Heart right ventricle (tissue), 16 donors: ENCODE data around the gene KIAA0319L. TPM values are rescaled to one million over a fixed set of nuclear protein-coding genes. Genes with fewer than 3 reads are reported as not detected.

Experiments used
- ATAC-seq, 8 donors: fragments of 200-7000 bp; cut with Tn5 transposase; one replicate each; pipeline ENCODE4 v1.9.1; 2020; ENCODE audit warnings: mild to moderate bottlenecking in 8 of 8, moderate library complexity in 8 of 8, moderate number of reproducible peaks in 1 of 8
- DNase-seq, 2 donors: peaks; one replicate each; pipeline ENCODE4 v3.0.0-alpha.2; 2020
- H3K27ac ChIP-seq, 10 donors: fragments of 200-600 bp; sonication (generic) in 2 of 10; one replicate each; pipeline versions ENCODE4 v1.5.0 to v1.8.0; 2020 to 2022; ENCODE audit warnings: mild to moderate bottlenecking in 3 of 10
- H3K27me3 ChIP-seq, 7 donors: fragments of 200-600 bp; one replicate each; pipeline ENCODE4 v1.8.0; 2021 to 2022; ENCODE audit warnings: mild to moderate bottlenecking in 2 of 7
- H3K36me3 ChIP-seq, 9 donors: fragments of 200-600 bp; sonication (generic) in 1 of 9; one replicate each; pipeline versions ENCODE4 v1.5.0 to v1.8.0; 2020 to 2022; ENCODE audit warnings: mild to moderate bottlenecking in 2 of 9
- H3K4me1 ChIP-seq, 9 donors: fragments of 200-600 bp; sonication (generic) in 1 of 9; one replicate each; pipeline versions ENCODE4 v1.5.0 to v1.8.0; 2020 to 2022; ENCODE audit warnings: mild to moderate bottlenecking in 4 of 9
- H3K4me3 ChIP-seq, 10 donors: fragments of 200-600 bp; sonication (generic) in 2 of 10; one replicate each; pipeline versions ENCODE4 v1.5.0 to v1.8.0; 2020 to 2022; ENCODE audit warnings: mild to moderate bottlenecking in 7 of 10, moderate library complexity in 2 of 10
- H3K9me3 ChIP-seq, 11 donors: fragments of 200-600 bp in 10 of 11; sonication (generic) in 2 of 11; one replicate each; pipeline versions ENCODE4 v1.5.0 to v1.8.0; 2013 to 2022; ENCODE audit warnings: mild to moderate bottlenecking in 2 of 11, control low read depth in 1 of 11, moderate library complexity in 1 of 11
- CTCF ChIP-seq, 9 donors: fragments of 200-600 bp; sonication (generic) in 2 of 9; IDR thresholded peaks; one replicate each; pipeline versions ENCODE4 v1.5.0 to v1.8.0; 2021 to 2022; ENCODE audit warnings: antibody characterized with exemption in 9 of 9, mild to moderate bottlenecking in 5 of 9, moderate library complexity in 1 of 9
- WGBS, 2 donors: extraction: QIAGEN DNeasy Blood & Tissue Kit; methylation state at CpG; one replicate each; pipeline ENCODE4 v1.1.7; 2013; ENCODE audit warnings: inconsistent platforms in 1 of 2; 5-methylcytosine and 5-hydroxymethylcytosine counted together
- intact Hi-C, 10 donors: fragments of 100-400 bp; cut with DNase I; formaldehyde crosslinking; loops; one replicate each; pipeline versions ENCODE4 v1.11.1 to v1.14.2; 2022
- polyA plus RNA-seq, 2 donors: library from polyadenylated mRNA; stranded (reverse); fragments of 200-250 nt; gene quantifications; one replicate each; pipeline ENCODE4 v1.2.3, GENCODE V29; 2013
- total RNA-seq, 10 donors: library from RNA; stranded (reverse); fragmentation: NEBNext Ultra II Directional in 3 of 10; extraction: Animal tissue kit (Norgen Biotek cat#: 25700) in 3 of 10; gene quantifications; one replicate each; pipeline versions ENCODE4 v1.2.1 to v1.2.4, GENCODE V29; 2021 to 2023
- donor health status: Arrhythmogenic right ventricular cardiomyopathy.
- donor health status: ischemic (EF 13 %, LVEDD 7.1; RV severe dilation, severe dysfunction).
- donor health status: healthy with polysubstance abuse.
- donor health status: DM: no; HTN: yes; CAD: no.
- donor health status: DM: no; HTN: no; CAD: no.
- donor health status: ischemic (EF 25% LVEDD 6.9; RV normal size, moderate dysfunction).
- donor health status: ischemic (EF 25% LVEDD 5.7; RV mildly dilated, moderate dysfunction).
- donor health status: healthy.
- donor health status: DM: yes; HTN: yes; CAD: no.
- donor health status: Ischemic cardiomyopathy.
- donor health status: ischemic (EF 35%, LVEDD 5.7; RV mildly dilated, moderate dysfunction).
- donor health status: nonischemic (EF 11% LVEDD 7.7; RV severe dilation, severe dysfunction).
- donor health status: DM: yes; HTN: yes; CAD: no.
- donor health status: PGD.
- donor health status: ischemic (EF 29% LVEDD 5.4; RV normal size, mild dysfunction).
- donor health status: nonischemic (EF 23%, LVEDD 6.1; RV moderate dilation, normal function).

KIAA0319L gene
- total and polyA plus RNA-seq, 12 donors: 26.0 to 84.3 (median 74.9) TPM

- H3K4me3 ChIP-seq: no peak overlapping the region
- H3K9me3 ChIP-seq: peaks cover 0 to 5% (median 0%) of the 10 kb centered on the region in 11 donors
- peak overlapping the region in 3 of 10 donors; percentile 11 to 86 (median 78) for H3K27ac ChIP-seq
- ATAC-seq (no peak), DNase-seq (no peak)
- peaks cover 6 to 92% (median 60%) of the 10 kb centered on the region in 9 donors for H3K4me1 ChIP-seq
- TF ChIP-seq CTCF (IDR thresholded peaks at IDR 0.05): no peak
- intact Hi-C loops: loop anchor here in 1 of 10 donors (5.0 kb wide), 1 partner anchor 83 kb away; no protein-coding TSS in a partner anchor
- no peaks in the 10 kb centered on the region for H3K27me3 ChIP-seq
- H3K36me3 ChIP-seq: peaks cover 0 to 21% (median 0%) of the 10 kb centered on the region in 9 donors
These were observed 22.0 kb downstream of the KIAA0319L start for GRCh38 chr1:35535243-35535642.

- Histone ChIP-seq H3K27me3 (no peaks in the 10 kb centered on the region), H3K9me3 (peaks cover 0 to 18% (median 0%) of the 10 kb centered on the region in 11 donors), H3K4me1 (peaks cover 2 to 75% (median 44%) of the 10 kb centered on the region in 9 donors), H3K4me3 (no peak overlapping the region), H3K36me3 (peaks cover 0 to 25% (median 0%) of the 10 kb centered on the region in 9 donors), H3K27ac (peak overlapping the region in 5 of 10 donors; percentile 1 to 58 (median 18))
- ATAC-seq: no peak
- 8 to 10% methylated on average over 1 of the region's 1 CpG for WGBS, 2 donors
- no peak for TF ChIP-seq CTCF (IDR thresholded peaks at IDR 0.05)
- intact Hi-C loops: no loop called here
- no peak for DNase-seq
These were observed 23.6 kb downstream of the KIAA0319L start for GRCh38 chr1:35533586-35533985.

GRCh38 chr1:35532497-35533223 is 24.5 kb downstream of the KIAA0319L start:
- H3K27ac ChIP-seq: peak overlapping the region in 6 of 10 donors; percentile 1 to 58 (median 25)
- H3K9me3 ChIP-seq: peaks cover 0 to 18% (median 0%) of the 10 kb centered on the region in 11 donors
- intact Hi-C loops: no loop called here
- no peak overlapping the region for H3K4me3 ChIP-seq
- H3K4me1 ChIP-seq: peaks cover 2 to 66% (median 37%) of the 10 kb centered on the region in 9 donors
- ATAC-seq: peak in 1 of 8 donors; percentile 54
- H3K27me3 ChIP-seq: no peaks in the 10 kb centered on the region
- WGBS, 2 donors: 36 to 63% methylated on average over 1 of the region's 1 CpG
- H3K36me3 ChIP-seq: peaks cover 0 to 21% (median 0%) of the 10 kb centered on the region in 9 donors
- no peak for DNase-seq
- TF ChIP-seq CTCF (IDR thresholded peaks at IDR 0.05): no peak

GRCh38 chr1:35531368-35531767 is 25.8 kb downstream of the KIAA0319L start:
- Histone ChIP-seq H3K27me3 (no peaks in the 10 kb centered on the region), H3K27ac (peak overlapping the region in 6 of 10 donors; percentile 5 to 65 (median 34)), H3K4me3 (no peak overlapping the region), H3K4me1 (peaks cover 2 to 55% (median 25%) of the 10 kb centered on the region in 9 donors), H3K36me3 (peaks cover 0 to 21% (median 0%) of the 10 kb centered on the region in 9 donors), H3K9me3 (peaks cover 0 to 18% (median 0%) of the 10 kb centered on the region in 11 donors)
- ATAC-seq (peak in 6 of 8 donors; percentile 31 to 63 (median 40)), DNase-seq (no peak)
- no peak for TF ChIP-seq CTCF (IDR thresholded peaks at IDR 0.05)
- WGBS, 2 donors: 58 to 71% methylated on average over 6 of the region's 6 CpGs
- intact Hi-C loops: no loop called here
